ENCODE data around the gene SPATA16.
"Not testable (repeated sequence)": the region's sequence is repeated elsewhere in the genome, so short reads cannot be mapped to it uniquely, and the experiment has no call there.

The SPATA16 gene

DNA sequence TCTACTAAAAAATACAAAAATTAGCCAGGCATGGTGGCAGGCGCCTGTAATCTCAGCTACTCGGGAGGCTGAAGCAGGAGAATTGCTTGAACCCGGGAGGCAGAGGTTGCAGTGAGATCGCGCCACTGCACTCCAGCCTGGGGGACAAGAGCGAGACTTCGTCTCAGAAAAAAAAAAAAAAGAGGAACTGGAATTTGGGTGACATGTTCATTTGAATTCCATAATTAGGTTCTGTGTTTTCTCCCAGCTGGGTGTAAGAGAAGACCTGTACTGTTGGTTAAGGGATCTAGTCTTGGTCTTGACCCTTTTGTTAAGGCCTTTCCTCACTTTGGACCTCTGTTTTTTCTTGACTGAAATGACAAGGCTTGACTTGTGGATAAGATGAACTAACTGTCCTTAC is 120.9 kb downstream of the SPATA16 start:
- H3K36me3 ChIP-seq (ENCODE audit: control insufficient read depth in 1 of 2, insufficient read depth in 2 of 2, low read length in 2 of 2); H3K27ac ChIP-seq (ENCODE audit: low read depth, low read length); H2BK120ac ChIP-seq (ENCODE audit: insufficient read depth, low read length, poor library complexity): not testable (repeated sequence)

DNA sequence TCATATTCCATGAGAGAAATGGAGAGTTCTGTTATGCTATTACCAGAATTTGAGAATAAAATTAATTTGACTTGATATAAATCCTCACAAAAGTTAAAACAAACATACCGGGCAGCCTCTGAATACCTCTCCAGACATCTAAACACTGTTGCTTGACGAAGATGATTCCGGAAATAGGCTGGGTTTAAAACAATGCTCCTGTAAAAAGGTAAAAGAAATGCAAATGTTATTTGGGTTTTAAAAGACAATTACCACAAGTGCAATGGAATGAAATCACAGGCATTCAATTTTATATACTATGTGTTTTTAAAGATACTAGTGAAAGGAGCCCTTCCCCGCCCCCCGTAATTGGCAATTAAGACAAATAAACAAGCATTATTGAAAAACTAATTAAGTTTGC is 121.7 kb downstream of the SPATA16 start:
- H3K79me1 ChIP-seq (ENCODE audit: low read length), result no peaks in the 10 kb centered on the region
- no peak overlapping the region for H3K4me2 ChIP-seq (ENCODE audit: low read length)
- H3K4me1 ChIP-seq (ENCODE audit: control insufficient read depth in 1 of 2, insufficient read depth in 2 of 2, low read length in 2 of 2), result no peaks in the 10 kb centered on the region
- no peaks in the 10 kb centered on the region for H3K9me3 ChIP-seq (ENCODE audit: insufficient read depth, low read depth, low read length)
- no peak overlapping the region for H2BK120ac ChIP-seq (ENCODE audit: insufficient read depth, low read length, poor library complexity)
- no peak overlapping the region for H3K9ac ChIP-seq (ENCODE audit: low read length)
- no peak for DNase-seq
- no peak overlapping the region for H2AK5ac ChIP-seq (ENCODE audit: low read length)
- H3K4ac ChIP-seq (ENCODE audit: low read depth, low read length), result no peak overlapping the region
- no CpG with 5 or more reads among the region's 5 CpGs for WGBS (ENCODE audit: extremely low coverage, insufficient coverage, insufficient read length)
- H3K14ac ChIP-seq (ENCODE audit: low read length), result no peak overlapping the region
- no peak overlapping the region for H4K12ac ChIP-seq (ENCODE audit: low read depth, low read length)
- H4K91ac ChIP-seq (ENCODE audit: low read depth, low read length), result no peak overlapping the region
- no peak overlapping the region for H4K8ac ChIP-seq (ENCODE audit: low read depth, low read length)
- H3K27ac ChIP-seq (ENCODE audit: low read depth, low read length), result no peak overlapping the region
- no peak overlapping the region for H2BK5ac ChIP-seq (ENCODE audit: low read depth, low read length, poor library complexity)
- H3K27me3 ChIP-seq (ENCODE audit: insufficient read depth, low read length), result no peaks in the 10 kb centered on the region
- H2AFZ ChIP-seq (ENCODE audit: insufficient read depth, low read length, poor library complexity), result no peak overlapping the region
- no peak overlapping the region for H3K18ac ChIP-seq (ENCODE audit: low read length)
- no peaks in the 10 kb centered on the region for H3K36me3 ChIP-seq (ENCODE audit: control insufficient read depth in 1 of 2, insufficient read depth in 2 of 2, low read length in 2 of 2)
- H2BK12ac ChIP-seq (ENCODE audit: low read length), result no peak overlapping the region
- no peak overlapping the region for H3K4me3 ChIP-seq (ENCODE audit: low read depth, low read length)
- H3K79me2 ChIP-seq (ENCODE audit: control insufficient read depth, insufficient read depth, low read length, poor library complexity), result no peaks in the 10 kb centered on the region
- no peak overlapping the region for H3K23ac ChIP-seq (ENCODE audit: low read length)

More for the DNA sequence above, 120.9 kb downstream of the SPATA16 start:
- not testable (repeated sequence) for H3K14ac ChIP-seq (ENCODE audit: low read length); H2AFZ ChIP-seq (ENCODE audit: insufficient read depth, low read length, poor library complexity); DNase-seq; H3K18ac ChIP-seq (ENCODE audit: low read length); H3K9ac ChIP-seq (ENCODE audit: low read length); H4K91ac ChIP-seq (ENCODE audit: low read depth, low read length); H3K4me2 ChIP-seq (ENCODE audit: low read length); H2BK12ac ChIP-seq (ENCODE audit: low read length); H2BK5ac ChIP-seq (ENCODE audit: low read depth, low read length, poor library complexity); H3K23ac ChIP-seq (ENCODE audit: low read length); H4K12ac ChIP-seq (ENCODE audit: low read depth, low read length); H3K4me3 ChIP-seq (ENCODE audit: low read depth, low read length); H2AK5ac ChIP-seq (ENCODE audit: low read length); H3K79me2 ChIP-seq (ENCODE audit: control insufficient read depth, insufficient read depth, low read length, poor library complexity); H4K8ac ChIP-seq (ENCODE audit: low read depth, low read length); H3K9me3 ChIP-seq (ENCODE audit: insufficient read depth, low read depth, low read length); H3K4ac ChIP-seq (ENCODE audit: low read depth, low read length); H3K4me1 ChIP-seq (ENCODE audit: control insufficient read depth in 1 of 2, insufficient read depth in 2 of 2, low read length in 2 of 2); H3K27me3 ChIP-seq (ENCODE audit: insufficient read depth, low read length); H3K79me1 ChIP-seq (ENCODE audit: low read length)
- WGBS (ENCODE audit: extremely low coverage, insufficient coverage, insufficient read length), result no CpG with 5 or more reads among the region's 7 CpGs

DNA sequence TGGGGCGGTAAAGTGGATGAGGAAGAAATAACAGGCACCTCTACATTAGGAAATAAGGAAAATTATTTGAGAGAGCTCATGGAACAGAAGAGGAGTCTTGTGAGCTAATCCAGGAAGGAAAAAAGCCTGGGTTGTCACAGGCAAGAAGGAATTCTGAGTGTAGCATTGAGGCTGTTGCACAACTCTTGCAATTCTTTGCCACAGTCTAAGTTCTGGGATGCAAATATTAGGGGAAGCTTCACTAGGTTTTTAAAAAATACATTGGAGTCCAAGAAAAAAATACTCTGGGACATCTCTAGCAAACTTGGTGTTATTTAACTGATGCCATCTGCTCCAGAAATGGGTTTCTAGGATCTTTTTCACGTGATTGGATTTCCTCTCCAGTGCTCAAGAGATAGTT is 122.3 kb downstream of the SPATA16 start:
- Histone ChIP-seq H3K4me3 (ENCODE audit: low read depth, low read length) (no peak overlapping the region), H2BK12ac (ENCODE audit: low read length) (no peak overlapping the region), H2BK120ac (ENCODE audit: insufficient read depth, low read length, poor library complexity) (no peak overlapping the region), H3K18ac (ENCODE audit: low read length) (no peak overlapping the region), H2AFZ (ENCODE audit: insufficient read depth, low read length, poor library complexity) (no peak overlapping the region), H4K8ac (ENCODE audit: low read depth, low read length) (no peak overlapping the region), H3K14ac (ENCODE audit: low read length) (no peak overlapping the region), H3K9me3 (ENCODE audit: insufficient read depth, low read depth, low read length) (no peaks in the 10 kb centered on the region), H3K9ac (ENCODE audit: low read length) (no peak overlapping the region), H4K91ac (ENCODE audit: low read depth, low read length) (no peak overlapping the region), H2AK5ac (ENCODE audit: low read length) (no peak overlapping the region), H3K4me2 (ENCODE audit: low read length) (no peak overlapping the region), H3K79me1 (ENCODE audit: low read length) (no peaks in the 10 kb centered on the region), H3K36me3 (ENCODE audit: control insufficient read depth in 1 of 2, insufficient read depth in 2 of 2, low read length in 2 of 2) (no peaks in the 10 kb centered on the region), H3K79me2 (ENCODE audit: control insufficient read depth, insufficient read depth, low read length, poor library complexity) (no peaks in the 10 kb centered on the region), H3K23ac (ENCODE audit: low read length) (no peak overlapping the region), H3K4ac (ENCODE audit: low read depth, low read length) (no peak overlapping the region), H4K12ac (ENCODE audit: low read depth, low read length) (no peak overlapping the region), H3K27ac (ENCODE audit: low read depth, low read length) (no peak overlapping the region), H3K27me3 (ENCODE audit: insufficient read depth, low read length) (no peaks in the 10 kb centered on the region), H3K4me1 (ENCODE audit: control insufficient read depth in 1 of 2, insufficient read depth in 2 of 2, low read length in 2 of 2) (no peaks in the 10 kb centered on the region), H2BK5ac (ENCODE audit: low read depth, low read length, poor library complexity) (no peak overlapping the region)
- WGBS (ENCODE audit: extremely low coverage, insufficient coverage, insufficient read length), result no CpG with 5 or more reads among the region's 2 CpGs
- no peak for DNase-seq

DNA sequence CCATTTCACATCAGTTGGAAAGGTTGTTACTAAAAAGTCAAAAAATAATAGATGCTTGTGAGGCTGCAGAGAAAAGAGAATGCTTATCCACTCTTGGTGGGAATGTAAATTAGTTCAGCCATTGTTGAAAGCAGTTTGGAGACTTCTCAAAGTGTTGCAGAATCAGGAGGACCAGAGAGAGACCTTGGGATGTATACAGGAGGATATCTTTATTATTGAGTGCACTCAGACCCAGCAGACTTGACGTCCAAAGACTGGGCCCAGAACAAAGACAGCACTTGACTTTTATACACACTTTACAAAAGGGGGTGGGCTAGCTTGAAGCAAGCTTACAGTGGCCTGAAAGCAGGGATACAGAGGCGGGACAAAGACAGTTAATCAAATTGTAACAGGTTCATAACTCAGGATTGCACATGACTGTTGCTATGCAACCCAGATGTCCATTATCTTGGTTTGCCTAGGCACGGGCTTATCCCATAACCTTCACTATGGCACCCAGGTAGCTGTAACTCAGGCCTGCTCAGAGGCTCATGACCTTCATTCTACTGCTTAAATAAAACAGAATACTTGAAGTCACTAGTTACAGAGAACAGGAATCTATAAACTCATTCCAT is 127.7 kb downstream of the SPATA16 start:
- H4K91ac ChIP-seq (ENCODE audit: low read depth, low read length), result no peak overlapping the region
- no peaks in the 10 kb centered on the region for H3K9me3 ChIP-seq (ENCODE audit: insufficient read depth, low read depth, low read length)
- H3K79me2 ChIP-seq (ENCODE audit: control insufficient read depth, insufficient read depth, low read length, poor library complexity), result no peaks in the 10 kb centered on the region
- no peaks in the 10 kb centered on the region for H3K36me3 ChIP-seq (ENCODE audit: control insufficient read depth in 1 of 2, insufficient read depth in 2 of 2, low read length in 2 of 2)
- H4K12ac ChIP-seq (ENCODE audit: low read depth, low read length), result no peak overlapping the region
- no peak overlapping the region for H3K27ac ChIP-seq (ENCODE audit: low read depth, low read length)
- H4K8ac ChIP-seq (ENCODE audit: low read depth, low read length), result no peak overlapping the region
- H2AK5ac ChIP-seq (ENCODE audit: low read length), result no peak overlapping the region
- no peak overlapping the region for H2BK12ac ChIP-seq (ENCODE audit: low read length)
- H3K4me3 ChIP-seq (ENCODE audit: low read depth, low read length), result no peak overlapping the region
- no peaks in the 10 kb centered on the region for H3K27me3 ChIP-seq (ENCODE audit: insufficient read depth, low read length)
- H3K9ac ChIP-seq (ENCODE audit: low read length), result no peak overlapping the region
- no peak overlapping the region for H3K4me2 ChIP-seq (ENCODE audit: low read length)
- no peak overlapping the region for H3K4ac ChIP-seq (ENCODE audit: low read depth, low read length)
- H3K18ac ChIP-seq (ENCODE audit: low read length), result no peak overlapping the region
- no peak overlapping the region for H3K23ac ChIP-seq (ENCODE audit: low read length)
- no peaks in the 10 kb centered on the region for H3K79me1 ChIP-seq (ENCODE audit: low read length)
- H2BK120ac ChIP-seq (ENCODE audit: insufficient read depth, low read length, poor library complexity), result no peak overlapping the region
- H3K4me1 ChIP-seq (ENCODE audit: control insufficient read depth in 1 of 2, insufficient read depth in 2 of 2, low read length in 2 of 2), result no peaks in the 10 kb centered on the region
- WGBS (ENCODE audit: extremely low coverage, insufficient coverage, insufficient read length), result no CpG with 5 or more reads among the region's 3 CpGs
- H2BK5ac ChIP-seq (ENCODE audit: low read depth, low read length, poor library complexity), result no peak overlapping the region
- H3K14ac ChIP-seq (ENCODE audit: low read length), result no peak overlapping the region
- no peak for DNase-seq
- no peak overlapping the region for H2AFZ ChIP-seq (ENCODE audit: insufficient read depth, low read length, poor library complexity)
